HG03442 (cell line): ENCODE results near the gene FUS.

Experiments used
- ATAC-seq: cut with Tn5 transposase; IDR thresholded peaks from one replicate; pipeline ENCODE4 v1.9.1; 2021; ENCODE audit warnings: mild to moderate bottlenecking, moderate library complexity; ENCODE audit not compliant: unreplicated experiment

Gene FUS

DNA sequence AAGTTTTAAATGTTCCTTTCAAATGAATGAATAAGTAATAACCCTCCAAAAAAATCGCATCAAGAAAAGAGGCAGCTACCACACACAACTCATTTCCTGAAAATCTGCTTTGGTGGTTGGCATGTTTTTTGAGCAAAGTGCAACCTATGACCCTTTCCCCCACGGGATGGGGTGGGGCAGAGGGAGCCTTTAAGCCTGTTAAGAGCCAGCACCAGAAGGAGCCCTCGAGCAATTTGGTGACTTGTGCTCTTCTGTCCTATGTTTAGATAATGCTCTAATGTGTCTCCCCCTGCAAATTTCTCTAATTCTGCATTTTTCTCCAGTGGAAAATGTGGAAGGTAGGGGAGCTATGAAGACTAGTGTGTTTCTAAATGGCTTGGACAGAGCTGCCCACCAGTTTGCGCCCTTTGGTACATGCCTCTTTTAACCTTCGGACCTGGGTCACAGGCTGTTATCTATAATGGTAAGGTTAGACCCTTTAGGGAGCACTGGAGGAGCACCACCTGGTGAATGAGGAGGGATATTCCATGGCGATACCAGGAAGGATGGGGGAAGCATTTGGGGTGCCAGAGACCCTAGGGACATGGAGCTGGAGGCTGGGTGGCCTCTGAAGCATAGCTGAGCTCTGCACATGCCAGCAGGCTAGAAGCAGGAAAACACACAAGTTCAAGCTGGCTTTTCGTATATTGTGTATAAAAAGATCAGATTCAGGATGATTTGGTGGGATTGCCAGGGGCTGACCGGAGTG lies 21.1 kb downstream of the FUS start:
- no peak for ATAC-seq

DNA sequence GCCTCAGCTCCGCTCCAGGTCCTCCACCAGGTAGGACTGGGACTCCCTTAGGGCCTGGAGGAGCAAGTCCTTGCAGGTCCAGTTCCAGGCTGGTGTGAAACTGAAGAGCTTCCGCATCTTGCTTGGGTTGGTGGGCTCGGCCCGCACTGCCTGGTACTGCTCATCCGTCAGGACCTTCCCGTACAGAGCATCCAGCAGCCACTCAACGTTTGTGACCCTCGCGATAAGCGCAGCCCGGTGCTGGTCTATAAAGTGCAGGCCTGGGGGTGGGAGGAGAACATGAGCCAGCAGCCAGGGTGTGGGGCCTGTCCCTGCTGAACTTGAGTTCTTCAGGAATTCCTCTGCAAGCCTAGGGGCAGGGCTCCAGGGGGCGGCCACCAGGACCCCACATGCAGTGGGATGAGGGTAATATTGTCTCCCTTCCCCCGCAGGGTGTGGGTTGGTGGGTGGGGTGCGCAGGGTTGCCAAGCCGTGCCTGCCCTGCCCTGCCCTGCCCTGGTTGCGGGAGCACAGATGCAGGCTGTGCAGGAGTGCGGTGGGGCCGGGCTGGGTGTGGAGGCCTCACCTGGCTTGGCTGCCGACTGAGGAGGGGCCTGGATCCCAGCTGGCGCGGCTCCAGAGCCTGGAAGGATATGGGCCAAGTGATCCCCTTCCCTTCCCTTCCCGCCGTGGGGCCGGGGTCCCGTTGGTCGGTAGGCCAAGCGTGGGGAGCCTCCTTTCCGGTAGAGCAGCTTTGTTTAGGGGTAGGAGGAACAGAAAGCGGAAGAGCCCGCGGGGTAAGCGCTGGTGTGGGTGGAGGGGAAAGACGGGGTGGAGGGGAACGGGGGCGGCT lies 21.9 kb downstream of the FUS start:
- ATAC-seq, result peak; percentile 38

DNA sequence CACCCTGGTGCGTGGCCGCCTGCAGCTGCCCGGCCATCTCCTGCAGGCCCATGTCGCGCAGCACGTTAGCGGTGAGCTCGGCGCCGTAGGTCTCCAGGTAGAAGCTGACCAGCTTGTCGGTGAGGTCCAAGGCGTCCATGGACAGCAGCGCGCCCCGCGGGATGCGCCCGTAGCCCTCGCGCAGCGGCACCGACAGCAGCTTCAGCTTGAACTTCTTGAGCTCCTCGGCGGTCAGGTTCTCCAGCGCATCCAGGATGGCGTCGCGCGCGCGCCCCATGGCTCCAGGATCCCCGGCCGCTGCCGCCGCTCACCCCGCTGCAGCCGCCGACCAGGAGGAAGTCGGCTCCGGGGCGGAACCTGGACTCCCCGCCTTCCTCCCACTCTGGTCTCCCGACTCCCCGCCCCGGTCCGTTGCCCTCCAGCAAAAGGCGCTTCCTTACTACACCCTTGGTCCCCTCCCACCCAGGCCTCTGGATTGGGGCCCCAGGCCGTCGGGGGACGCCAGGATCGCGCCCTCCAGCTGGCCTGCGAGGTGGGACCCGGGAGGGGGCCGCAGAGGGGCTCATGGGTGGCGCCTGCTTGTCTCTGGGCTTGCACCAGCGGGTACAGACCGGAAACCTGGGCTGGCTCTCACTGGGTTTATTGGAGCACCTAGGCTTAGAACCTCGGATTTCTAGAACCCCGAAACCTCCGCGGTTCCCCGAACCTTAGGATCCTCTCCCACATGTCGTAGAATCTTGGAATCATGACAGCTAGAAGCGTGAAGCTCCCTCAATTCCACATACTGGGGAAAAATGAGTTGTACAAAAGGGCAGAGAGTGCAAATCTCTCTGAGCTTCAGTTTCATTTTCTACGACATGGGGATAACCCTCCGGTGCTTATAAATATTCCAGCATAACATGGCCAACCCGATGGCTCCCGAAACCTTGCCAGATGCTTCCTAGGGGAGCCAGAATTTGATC lies 22.8 kb downstream of the FUS start, which contains the start of gene PYCARD:
PYCARD (minus strand) TSS at position 347 of the 962 bp plus-strand sequence; CDS start at position 277, 70 bp downstream.
- peak; percentile 32 for ATAC-seq

DNA sequence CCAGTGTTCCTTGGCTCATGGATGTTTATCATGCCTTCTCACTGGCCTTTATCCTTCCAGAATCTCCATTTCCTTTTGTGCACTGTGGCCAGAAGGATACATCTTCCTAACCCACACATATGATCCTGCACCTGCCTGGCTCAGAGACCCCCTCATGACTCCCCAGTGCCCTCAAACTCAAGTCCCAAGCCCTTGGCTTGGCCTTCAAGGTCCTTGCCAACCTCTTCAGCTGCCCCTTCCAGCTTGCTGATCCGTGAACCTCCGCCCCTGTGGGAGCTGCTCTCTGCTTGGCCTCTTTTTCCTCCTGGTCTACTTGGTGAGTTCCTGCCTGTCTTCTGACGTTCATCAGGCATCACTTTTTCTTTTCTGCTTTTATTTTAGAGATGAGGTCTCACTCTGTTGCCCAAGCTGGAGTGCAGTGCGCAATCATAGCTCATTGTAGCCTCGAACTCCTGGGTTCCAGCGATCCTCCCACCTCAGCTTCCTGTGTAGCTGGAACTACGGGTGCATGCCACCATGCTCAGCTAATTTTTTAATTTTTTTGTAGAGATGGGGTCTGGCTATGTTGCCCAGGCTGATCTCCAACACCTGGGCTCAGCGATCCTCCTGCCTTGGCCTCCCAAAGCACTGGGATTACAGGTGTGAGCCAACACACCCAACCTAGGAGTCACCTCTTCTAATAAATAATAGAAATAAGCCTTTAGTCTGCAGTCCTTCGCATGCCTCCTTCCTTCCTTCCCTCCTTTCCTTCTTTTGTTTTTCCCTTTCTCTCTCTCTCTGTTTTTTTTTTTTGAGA lies 25.1 kb downstream of the FUS start:
- ATAC-seq, result no peak

DNA sequence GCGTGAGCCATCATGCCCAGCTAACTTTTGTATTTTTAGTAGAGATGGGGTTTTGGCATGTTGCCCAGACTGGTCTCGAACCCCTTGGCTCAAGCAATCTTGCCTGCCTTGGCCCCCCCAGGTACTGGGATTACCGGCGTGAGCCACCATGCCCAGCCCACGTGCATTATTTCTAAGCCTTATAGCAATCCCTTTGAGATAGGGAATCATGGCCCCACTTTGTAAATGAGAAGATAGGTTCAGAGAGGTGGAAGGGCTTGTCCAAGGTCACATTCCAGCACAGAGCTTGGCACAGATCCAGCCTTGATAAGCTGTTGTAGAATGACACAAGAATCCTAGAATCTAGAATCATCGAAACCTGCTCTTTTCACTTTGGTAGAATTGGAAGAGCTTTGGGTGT lies 26.8 kb downstream of the FUS start:
- ATAC-seq, result no peak

DNA sequence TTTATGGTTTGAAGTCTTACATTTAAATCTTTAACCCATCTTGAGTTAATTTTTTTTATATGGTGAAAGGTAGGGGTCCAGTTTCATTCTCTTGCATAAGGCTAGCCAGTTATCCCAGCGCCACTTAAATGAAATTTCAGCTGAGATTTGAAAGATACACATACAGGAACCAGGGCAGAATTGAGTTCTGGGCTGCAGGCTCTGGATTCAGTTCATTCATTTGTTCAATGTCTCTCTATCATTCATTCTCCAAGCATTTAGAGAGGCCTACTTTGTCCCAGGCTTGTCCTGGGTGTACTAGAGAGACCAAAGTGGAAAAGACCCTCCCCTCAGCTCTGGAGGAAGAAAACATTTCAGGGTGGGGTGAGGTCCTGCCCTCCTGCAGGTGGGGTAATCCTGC lies 33.4 kb downstream of the FUS start:
- no peak for ATAC-seq

DNA sequence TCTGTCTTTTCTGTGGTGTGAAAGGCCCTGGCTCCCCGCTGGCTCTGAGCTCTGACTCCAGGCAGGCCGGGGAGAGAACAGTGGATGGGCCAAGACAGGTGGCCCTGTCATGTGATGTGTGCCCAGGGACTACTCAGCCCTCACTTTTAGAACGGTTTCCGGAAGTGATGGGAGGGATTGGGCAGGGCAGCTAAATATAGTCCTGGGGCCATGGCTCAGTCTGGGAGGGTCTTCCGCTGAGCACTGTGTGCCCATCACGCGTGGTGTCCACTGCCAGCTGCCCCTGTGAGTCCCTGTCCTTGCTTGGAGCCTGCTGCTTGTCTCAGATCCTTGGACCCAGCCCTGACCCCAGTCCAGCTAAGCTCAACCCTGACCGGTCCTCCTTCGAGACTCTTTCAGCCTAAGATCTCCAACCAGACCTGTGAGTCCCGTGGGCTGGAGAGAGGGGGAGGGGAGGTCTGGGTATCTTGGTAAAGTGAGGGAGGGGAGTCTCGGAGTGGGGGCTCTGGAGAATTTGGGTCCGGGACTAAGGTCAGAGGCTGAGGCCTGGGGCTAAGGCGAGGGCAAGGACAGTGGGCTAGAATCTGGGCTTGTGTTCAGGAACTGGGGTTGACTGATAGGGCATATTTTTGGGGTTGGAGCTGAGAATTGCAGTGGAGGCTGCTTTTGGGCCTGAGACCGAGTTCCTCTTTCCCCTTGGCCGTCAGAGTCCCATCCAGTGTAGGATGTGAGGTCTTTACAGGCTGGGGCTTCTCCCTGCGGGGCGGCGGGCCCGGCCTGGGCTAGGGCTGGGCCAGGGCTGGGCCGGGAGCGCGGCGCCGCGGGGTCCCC lies 34.2 kb downstream of the FUS start, which contains the start of gene TRIM72:
TRIM72 (plus strand) TSS at position 243 of the 831 bp plus-strand sequence. CDS start 620 bp downstream, outside the sequence.
- no peak for ATAC-seq

DNA sequence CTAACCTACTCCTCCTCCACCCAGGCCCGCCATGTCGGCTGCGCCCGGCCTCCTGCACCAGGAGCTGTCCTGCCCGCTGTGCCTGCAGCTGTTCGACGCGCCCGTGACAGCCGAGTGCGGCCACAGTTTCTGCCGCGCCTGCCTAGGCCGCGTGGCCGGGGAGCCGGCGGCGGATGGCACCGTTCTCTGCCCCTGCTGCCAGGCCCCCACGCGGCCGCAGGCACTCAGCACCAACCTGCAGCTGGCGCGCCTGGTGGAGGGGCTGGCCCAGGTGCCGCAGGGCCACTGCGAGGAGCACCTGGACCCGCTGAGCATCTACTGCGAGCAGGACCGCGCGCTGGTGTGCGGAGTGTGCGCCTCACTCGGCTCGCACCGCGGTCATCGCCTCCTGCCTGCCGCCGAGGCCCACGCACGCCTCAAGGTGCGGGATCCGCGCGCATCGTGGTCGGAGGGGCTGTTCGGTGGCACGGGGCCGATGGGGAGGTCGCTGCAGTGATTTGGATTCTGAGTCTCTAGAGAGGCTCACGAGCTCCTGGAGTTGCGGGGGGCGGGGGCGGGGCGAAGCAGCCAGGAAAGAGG lies 34.9 kb downstream of the FUS start:
- no peak for ATAC-seq

DNA sequence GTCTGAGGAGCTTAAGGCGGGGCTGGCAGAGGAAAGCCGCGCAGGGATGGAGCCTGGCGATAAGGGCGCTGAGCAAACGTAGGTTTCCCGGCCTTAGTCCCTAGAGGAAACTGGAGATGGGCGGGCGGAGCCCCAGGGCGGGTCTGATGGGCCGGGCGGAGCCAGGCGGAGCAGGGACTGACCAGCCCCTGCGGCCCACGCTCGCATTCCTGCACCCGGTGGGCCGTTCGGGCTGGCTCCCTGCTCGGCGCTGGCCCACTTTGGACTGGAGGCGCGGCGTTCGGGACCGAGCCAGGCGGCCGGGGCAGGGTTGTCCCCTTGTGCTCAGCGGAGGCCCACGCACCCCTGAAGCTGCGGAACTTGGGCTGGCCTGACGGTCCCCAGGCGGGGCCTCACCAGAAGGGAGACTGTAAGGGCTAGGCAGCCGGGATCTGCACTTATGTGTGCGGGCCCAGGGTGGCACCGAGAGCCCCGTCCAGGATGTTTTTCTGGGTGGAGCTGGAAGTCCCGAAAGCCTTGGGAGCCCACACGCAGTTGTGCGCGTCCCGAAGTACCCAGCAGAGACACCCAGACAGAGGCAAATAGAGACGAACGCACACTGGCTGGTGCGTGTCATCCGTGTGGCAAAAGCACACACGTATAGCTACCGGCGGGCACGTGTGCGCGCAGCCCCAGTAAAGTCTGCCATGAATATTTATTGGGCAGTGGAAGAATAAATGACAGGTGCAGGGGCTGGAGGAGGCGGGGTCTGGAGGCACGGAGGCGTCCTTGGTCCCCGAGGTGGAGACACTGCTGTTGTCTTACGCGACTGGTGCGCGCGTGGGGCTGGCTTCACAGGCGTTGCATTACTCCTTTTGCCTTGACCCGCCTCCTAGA lies 35.6 kb downstream of the FUS start:
- no peak for ATAC-seq

DNA sequence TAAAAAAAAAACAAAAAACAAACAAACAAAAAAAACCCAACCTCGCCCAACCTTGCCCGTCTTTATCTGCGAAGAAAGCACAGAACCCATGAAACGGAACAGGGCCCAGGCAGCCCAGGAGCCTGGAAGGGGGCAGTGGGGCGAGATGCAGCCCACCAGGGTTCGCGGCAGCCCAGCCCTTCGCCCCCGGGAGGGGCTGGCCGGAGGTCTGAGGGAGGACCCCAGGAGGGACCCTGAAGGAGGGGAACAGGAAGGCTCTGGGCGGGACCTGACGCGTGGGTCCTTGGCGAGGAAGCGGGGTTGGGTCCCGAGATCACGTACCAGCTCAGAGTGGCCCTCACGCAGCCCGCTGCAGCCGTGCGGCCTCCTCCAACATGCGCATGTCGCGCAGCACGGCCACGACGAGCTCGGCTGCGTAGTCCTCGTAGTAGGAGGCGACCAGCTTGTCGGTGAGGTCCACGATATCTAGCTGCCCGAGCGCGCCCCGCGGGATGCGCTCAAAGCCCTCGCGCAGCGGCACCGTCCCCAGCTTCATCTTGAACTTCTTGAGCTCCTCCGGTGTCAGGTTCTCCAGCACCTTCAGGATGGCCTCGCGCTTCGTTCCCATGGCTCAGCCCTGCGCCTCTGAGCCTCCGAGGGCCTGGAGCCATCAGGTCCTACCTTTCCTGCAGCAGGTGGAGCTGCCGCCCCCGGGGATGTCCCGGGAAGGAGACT lies 36.6 kb downstream of the FUS start, which contains the start of gene PYDC1:
PYDC1 (minus strand) TSS at position 714 of the 714 bp plus-strand sequence; CDS start at position 607, 107 bp downstream.
- ATAC-seq, result no peak

DNA sequence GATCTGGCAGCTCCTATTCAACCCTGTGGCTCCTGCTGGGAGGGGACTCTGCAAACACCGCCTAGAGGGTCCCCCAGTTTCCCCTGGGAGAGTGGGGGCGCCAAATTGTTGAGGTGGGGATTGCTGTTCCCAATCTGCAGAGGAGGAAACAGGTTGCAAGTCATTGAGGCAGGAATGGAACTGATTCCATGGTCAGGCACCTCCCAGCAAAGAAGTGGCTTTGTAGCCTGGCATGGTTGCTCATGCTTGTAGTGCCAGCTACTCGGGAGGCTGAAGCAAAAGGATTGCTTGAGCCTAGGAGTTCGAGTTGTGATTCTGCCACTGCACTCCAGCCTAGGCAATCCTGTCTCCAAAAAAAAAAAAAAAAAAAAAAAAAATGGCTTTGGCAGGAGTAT lies 37.2 kb downstream of the FUS start:
- ATAC-seq, result no peak

DNA sequence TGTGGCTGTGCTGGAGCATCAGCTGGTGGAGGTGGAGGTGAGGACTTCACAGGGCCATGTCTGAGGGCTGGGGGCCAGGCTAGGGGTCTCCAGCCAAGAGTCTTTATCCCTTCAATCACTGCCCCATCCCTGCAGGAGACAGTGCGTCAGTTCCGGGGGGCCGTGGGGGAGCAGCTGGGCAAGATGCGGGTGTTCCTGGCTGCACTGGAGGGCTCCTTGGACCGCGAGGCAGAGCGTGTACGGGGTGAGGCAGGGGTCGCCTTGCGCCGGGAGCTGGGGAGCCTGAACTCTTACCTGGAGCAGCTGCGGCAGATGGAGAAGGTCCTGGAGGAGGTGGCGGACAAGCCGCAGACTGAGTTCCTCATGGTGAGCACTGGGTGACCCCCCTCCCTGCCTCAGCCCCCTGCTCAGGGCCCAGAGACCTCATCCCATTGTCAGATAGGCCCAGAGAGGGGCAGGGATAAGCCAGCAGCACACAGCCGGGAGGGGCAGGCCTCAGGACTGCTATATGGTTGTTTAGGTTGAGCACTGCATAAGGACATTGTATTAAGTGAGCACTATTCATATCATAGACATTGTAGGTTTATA lies 39.3 kb downstream of the FUS start:
- no peak for ATAC-seq

DNA sequence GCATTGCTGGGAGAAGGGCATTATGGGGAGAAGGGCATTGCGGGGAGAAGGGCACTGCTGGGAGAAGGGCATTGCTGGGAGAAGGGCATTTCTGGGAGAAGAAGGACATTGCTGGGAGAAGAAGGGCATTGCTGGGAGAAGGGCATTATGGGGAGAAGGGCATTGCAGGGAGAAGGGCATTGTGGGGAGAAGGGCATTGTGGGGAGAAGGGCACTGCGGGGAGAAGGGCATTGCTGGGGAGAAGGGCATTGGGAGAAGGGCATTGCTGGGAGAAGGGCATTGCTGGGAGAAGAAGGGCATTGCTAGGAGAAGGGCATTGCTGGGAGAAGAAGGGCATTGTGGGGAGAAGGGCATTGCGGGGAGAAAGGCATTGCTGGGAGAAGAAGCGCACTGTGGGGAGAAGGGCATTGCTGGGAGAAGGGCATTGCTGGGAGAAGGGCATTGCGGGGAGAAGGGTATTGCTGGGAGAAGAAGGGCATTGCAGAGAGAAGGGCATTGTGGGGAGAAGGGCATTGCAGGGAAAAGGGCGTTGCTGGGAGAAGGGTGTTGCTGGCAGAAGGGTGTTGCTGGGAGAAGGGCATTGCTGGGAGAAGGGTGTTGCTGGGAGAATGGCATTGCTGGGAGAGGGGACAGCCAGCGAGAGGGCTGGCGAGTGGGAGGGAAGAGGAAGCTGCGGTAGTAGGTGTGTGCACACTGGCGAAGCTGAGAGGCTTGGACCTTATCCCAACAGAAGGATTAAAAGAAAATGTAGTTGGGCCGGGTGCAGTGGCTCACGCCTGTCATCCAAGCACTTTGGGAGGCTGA lies 41.6 kb downstream of the FUS start:
- ATAC-seq, result no peak

DNA sequence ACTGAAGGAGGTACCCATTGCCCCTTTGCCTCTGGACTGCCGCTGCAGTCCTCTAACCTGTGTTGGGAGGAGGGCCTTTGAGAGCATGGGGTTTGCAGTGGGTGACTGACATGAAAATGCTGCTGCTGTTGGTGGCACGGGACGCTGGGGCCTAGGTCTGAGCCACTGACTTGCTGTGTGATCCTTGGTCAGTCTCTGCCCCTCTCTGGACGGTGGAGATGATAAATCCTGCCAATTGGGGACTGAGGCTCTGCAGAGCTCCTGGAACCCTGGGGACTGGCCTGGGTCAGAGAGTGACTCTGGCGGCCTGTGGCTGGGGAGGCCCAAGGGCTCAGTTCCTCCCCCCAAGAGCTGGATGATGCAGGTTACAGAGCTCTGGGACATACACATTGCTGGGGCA lies 43.1 kb downstream of the FUS start:
- ATAC-seq, result no peak

DNA sequence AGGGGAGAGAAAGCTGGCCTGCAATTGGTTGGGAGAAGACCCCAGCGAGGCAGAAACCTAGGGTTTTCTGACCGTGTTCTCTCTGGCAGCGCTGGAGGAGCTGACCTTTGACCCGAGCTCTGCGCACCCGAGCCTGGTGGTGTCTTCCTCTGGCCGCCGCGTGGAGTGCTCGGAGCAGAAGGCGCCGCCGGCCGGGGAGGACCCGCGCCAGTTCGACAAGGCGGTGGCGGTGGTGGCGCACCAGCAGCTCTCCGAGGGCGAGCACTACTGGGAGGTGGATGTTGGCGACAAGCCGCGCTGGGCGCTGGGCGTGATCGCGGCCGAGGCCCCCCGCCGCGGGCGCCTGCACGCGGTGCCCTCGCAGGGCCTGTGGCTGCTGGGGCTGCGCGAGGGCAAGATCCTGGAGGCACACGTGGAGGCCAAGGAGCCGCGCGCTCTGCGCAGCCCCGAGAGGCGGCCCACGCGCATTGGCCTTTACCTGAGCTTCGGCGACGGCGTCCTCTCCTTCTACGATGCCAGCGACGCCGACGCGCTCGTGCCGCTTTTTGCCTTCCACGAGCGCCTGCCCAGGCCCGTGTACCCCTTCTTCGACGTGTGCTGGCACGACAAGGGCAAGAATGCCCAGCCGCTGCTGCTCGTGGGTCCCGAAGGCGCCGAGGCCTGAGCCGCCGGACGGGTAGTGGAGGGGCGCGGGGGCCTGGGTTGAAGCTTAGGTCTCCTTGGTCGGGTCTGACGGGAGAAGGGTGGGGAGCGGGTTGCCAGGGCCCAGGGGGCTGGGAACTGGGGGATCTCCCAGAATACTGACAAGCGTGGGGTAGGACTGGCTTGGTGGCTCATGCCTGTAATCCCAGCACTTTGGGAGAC lies 44.4 kb downstream of the FUS start:
- no peak for ATAC-seq
